ENCODE measurements around the gene UFL1. TPM values are rescaled to one million over a fixed set of nuclear protein-coding genes. Genes with fewer than 3 reads are reported as not detected.
"Not testable (repeated sequence)": the region's sequence is repeated elsewhere in the genome, so short reads cannot be mapped to it uniquely, and the experiment has no call there.

UFL1 gene
- total RNA-seq: 27.0 and 27.3 TPM in 2 replicates

DNA sequence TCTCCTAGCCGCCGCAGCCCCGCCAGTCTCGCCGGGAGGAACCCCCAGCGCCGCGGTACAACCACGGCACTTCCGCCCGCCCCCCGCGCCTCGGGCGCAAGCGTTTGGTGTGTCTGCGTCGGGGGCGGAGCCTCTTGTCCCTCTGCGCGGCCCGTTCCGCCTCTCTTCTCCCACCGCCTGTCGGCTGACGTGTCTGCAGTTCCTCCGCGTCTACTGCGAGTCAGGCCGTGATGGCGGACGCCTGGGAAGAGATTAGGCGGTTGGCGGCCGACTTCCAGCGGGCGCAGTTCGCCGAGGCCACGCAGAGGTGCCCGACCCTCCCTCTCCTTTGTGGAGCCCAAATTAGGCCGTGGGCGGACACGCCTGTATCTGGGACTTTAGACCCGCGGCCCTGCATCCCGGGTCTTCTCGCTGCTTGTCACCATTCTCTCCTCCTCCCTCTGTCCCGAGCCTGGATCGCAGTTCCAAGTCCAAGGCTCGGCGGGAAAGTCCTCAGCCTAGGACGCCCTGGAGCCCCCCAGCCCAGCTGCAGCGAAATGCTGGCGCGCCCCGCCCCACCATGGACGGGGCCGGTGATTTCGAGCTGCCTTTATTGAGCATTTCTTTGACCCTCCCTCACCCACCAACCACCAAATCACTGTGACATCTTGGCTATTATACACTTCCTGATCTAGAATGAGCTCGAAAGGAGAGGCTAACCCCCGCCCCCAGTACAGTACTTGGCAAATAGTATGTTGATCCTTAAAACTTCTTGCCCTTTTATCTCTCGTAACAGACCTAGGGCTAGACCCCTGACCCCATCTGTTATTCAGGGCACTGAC is at the start of gene UFL1:
Gene UFL1 (plus strand): TSS at position 163 of the 821 bp plus-strand sequence. CDS start 68 bp downstream, at position 231.
- Mint-ChIP-seq H3K9me3 (no peaks in the 10 kb centered on the region), H3K27me3 (ENCODE audit: low read depth) (no peaks in the 10 kb centered on the region), H3K36me3 (ENCODE audit: low read depth) (peaks cover 19% of the 10 kb centered on the region), H3K27ac (peak within 1 kb of the TSS; percentile 99), H3K4me1 (ENCODE audit: low read depth) (peaks cover 12% of the 10 kb centered on the region), H3K4me3 (ENCODE audit: low read depth) (peak within 1 kb of the TSS; percentile 99)
- intact Hi-C loops (cut with micrococcal nuclease): loop anchor here (1.0 to 10.0 kb wide), 8 partner anchors 17 to 945 kb away; partner anchors contain the start of genes GPR63, KLHL32, MANEA and MMS22L
- peak; percentile 90 for DNase-seq (ENCODE audit: low spot score)

DNA sequence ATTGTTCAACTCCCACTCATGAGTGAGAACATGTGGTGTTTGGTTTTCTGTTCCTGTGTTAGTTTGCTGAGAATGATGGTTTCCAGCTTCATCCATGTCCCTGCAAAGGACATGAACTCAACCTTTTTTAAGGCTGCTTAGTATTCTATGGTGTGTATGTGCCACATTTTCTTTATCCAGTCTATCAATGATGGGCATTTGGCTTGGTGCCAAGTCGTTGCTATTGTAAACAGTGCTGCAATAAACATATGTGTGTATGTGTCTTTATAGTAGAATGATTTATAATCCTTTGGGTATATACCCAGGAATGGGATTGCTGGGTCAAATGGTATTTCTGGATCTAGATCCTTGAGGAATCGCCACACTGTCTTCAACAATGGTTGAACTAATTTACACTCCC is 49.3 kb upstream of the UFL1 start:
- H3K4me3 Mint-ChIP-seq (ENCODE audit: low read depth); H3K36me3 Mint-ChIP-seq (ENCODE audit: low read depth); H3K9me3 Mint-ChIP-seq; DNase-seq (ENCODE audit: low spot score); intact Hi-C loops (cut with micrococcal nuclease); H3K27ac Mint-ChIP-seq: not testable (repeated sequence)
- peaks cover 13% of the 10 kb centered on the region for H3K4me1 Mint-ChIP-seq (ENCODE audit: low read depth)
- peaks cover 28% of the 10 kb centered on the region for H3K27me3 Mint-ChIP-seq (ENCODE audit: low read depth)

DNA sequence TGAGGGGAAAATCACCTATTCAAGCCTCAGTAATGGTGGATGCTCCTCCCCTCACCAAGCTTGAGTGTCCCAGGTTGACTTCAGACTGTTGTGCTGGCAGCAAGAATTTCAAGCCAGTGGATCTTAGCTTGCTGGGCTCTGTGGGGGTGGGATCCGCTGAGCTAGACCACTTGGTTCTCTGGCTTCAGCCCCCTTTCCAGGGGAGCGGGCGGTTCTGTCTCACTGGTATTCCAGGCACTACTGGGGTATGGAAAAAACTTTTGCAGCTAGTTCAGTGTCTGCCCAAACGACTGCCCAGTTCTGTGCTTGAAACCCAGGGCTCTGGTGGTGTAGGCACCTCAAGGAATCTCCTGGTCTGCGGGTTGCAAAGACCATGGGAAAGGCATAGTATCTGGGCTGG is 42.9 kb upstream of the UFL1 start:
- Mint-ChIP-seq H3K9me3 (no peaks in the 10 kb centered on the region), H3K27ac (no peak overlapping the region), H3K4me3 (ENCODE audit: low read depth) (no peak overlapping the region), H3K4me1 (ENCODE audit: low read depth) (no peaks in the 10 kb centered on the region), H3K27me3 (ENCODE audit: low read depth) (peaks cover 14% of the 10 kb centered on the region), H3K36me3 (ENCODE audit: low read depth) (no peaks in the 10 kb centered on the region)
- intact Hi-C loops (cut with micrococcal nuclease): no loop called here
- no peak for DNase-seq (ENCODE audit: low spot score)

DNA sequence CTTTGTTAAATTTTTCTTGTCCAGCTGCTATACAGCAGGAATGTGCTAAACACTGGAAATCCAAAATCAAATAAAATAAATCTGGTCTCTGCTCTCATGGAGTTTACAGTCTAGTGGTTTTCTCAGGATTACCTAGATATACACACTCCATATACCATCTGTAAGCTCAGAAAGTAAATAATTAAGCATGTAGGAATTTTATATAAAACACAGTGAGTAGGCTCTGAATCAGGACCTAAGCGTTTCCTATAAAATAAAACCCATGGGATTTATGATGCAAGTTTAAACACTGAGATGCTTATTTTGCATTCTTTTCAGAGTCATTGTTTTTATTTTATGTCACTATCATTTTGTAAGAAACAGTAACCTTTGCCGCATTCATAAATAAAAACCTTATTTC is 29.7 kb upstream of the UFL1 start:
- no peak overlapping the region for H3K4me3 Mint-ChIP-seq (ENCODE audit: low read depth)
- H3K27me3 Mint-ChIP-seq (ENCODE audit: low read depth): no peaks in the 10 kb centered on the region
- DNase-seq (ENCODE audit: low spot score): no peak
- intact Hi-C loops (cut with micrococcal nuclease): no loop called here
- no peaks in the 10 kb centered on the region for H3K4me1 Mint-ChIP-seq (ENCODE audit: low read depth)
- no peaks in the 10 kb centered on the region for H3K36me3 Mint-ChIP-seq (ENCODE audit: low read depth)
- no peak overlapping the region for H3K27ac Mint-ChIP-seq
- peaks cover 29% of the 10 kb centered on the region for H3K9me3 Mint-ChIP-seq

DNA sequence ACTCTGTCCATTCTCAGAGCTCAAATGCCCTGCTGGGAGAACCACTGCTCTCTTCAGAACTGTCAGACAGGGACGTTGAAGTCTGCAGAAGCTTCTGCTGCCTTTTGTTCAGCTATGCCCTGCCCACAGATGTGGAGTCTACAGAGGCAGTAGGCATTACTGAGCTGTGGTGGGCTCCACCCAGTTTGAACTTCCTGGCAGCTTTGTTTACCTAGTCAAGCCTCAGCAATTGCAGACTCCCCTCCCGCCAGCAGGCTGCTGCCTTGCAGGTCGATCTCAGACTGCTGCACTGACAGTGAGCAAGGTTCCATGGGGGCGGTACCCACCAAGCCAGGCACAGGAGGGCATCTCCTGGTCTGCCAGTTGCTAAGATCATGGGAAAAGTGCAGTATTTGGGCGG is 21.8 kb upstream of the UFL1 start:
- Mint-ChIP-seq H3K9me3 (peaks cover 19% of the 10 kb centered on the region), H3K27me3 (ENCODE audit: low read depth) (no peaks in the 10 kb centered on the region), H3K4me1 (ENCODE audit: low read depth) (peaks cover 3% of the 10 kb centered on the region), H3K36me3 (ENCODE audit: low read depth) (peaks cover 3% of the 10 kb centered on the region), H3K4me3 (ENCODE audit: low read depth) (no peak overlapping the region), H3K27ac (no peak overlapping the region)
- intact Hi-C loops (cut with micrococcal nuclease): no loop called here
- DNase-seq (ENCODE audit: low spot score): peak; percentile 34

DNA sequence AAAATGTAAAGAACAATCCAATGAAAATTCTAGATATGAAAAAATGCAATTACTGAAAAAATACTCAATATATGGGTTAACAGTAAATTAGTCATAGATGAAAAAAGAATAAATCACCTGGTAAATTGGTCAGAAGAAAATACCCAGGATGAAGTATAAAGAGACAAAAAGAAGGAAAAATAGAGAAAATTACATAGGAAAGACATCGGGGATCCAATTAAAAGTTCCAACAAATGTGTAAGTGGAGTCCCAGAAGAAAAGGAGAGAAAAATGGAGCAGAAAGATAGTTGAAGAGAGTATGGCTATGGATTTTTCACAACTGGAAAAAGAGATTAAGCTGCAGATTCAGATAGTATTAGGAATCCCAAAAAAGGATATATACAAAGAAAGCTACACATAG is 18.7 kb upstream of the UFL1 start:
- Mint-ChIP-seq H3K4me3 (ENCODE audit: low read depth) (no peak overlapping the region), H3K27me3 (ENCODE audit: low read depth) (no peaks in the 10 kb centered on the region), H3K9me3 (peaks cover 11% of the 10 kb centered on the region), H3K4me1 (ENCODE audit: low read depth) (peaks cover 3% of the 10 kb centered on the region), H3K27ac (no peak overlapping the region), H3K36me3 (ENCODE audit: low read depth) (peaks cover 3% of the 10 kb centered on the region)
- intact Hi-C loops (cut with micrococcal nuclease): no loop called here
- DNase-seq (ENCODE audit: low spot score): no peak

DNA sequence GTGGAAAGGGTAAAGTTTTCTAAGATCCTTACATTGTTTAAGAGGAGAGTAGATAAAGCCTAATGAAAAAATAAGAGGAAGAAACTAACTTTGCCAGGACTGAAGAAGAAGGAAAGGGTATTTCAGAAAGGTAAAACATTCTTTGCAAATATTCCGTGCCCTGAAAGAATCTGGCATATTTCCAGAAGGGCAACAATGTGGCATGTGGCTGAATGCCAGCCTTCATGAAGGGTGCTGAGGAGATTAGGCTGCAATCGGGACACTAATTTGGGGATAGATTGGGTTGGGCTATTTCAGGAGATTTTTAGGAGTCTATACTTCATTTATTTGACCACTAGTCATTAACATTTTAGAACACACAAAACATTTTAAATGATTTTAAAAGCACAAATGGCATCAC is 16.2 kb upstream of the UFL1 start:
- intact Hi-C loops (cut with micrococcal nuclease): no loop called here
- Mint-ChIP-seq H3K27ac (no peak overlapping the region), H3K4me3 (ENCODE audit: low read depth) (no peak overlapping the region), H3K36me3 (ENCODE audit: low read depth) (peaks cover 7% of the 10 kb centered on the region), H3K4me1 (ENCODE audit: low read depth) (peaks cover 2% of the 10 kb centered on the region), H3K27me3 (ENCODE audit: low read depth) (no peaks in the 10 kb centered on the region), H3K9me3 (peaks cover 10% of the 10 kb centered on the region)
- DNase-seq (ENCODE audit: low spot score): no peak

DNA sequence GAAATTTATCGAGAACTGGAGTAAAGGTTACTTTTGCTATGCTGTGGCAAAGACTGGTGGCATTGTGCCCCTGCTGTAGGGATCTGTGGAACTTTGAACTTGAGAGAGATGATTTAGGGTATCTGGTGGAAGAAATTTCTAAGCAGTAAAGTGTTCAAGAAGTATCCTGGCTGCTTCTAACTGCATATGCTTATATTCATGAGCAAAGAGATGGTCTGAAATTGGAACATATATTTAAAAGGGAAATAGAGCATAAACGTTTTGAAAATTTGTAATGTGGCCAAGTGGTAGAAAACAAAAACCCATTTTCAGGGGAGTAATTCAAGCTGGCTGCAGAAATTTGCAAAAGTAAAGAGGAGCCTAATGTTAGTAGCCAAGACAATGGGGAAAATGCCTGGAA is 12.3 kb upstream of the UFL1 start:
- peaks cover 16% of the 10 kb centered on the region for H3K36me3 Mint-ChIP-seq (ENCODE audit: low read depth)
- no peak overlapping the region for H3K27ac Mint-ChIP-seq
- H3K4me3 Mint-ChIP-seq (ENCODE audit: low read depth): no peak overlapping the region
- H3K4me1 Mint-ChIP-seq (ENCODE audit: low read depth): peaks cover 1% of the 10 kb centered on the region
- H3K9me3 Mint-ChIP-seq: peaks cover 13% of the 10 kb centered on the region
- no peaks in the 10 kb centered on the region for H3K27me3 Mint-ChIP-seq (ENCODE audit: low read depth)
- no peak for DNase-seq (ENCODE audit: low spot score)
- intact Hi-C loops (cut with micrococcal nuclease): no loop called here

DNA sequence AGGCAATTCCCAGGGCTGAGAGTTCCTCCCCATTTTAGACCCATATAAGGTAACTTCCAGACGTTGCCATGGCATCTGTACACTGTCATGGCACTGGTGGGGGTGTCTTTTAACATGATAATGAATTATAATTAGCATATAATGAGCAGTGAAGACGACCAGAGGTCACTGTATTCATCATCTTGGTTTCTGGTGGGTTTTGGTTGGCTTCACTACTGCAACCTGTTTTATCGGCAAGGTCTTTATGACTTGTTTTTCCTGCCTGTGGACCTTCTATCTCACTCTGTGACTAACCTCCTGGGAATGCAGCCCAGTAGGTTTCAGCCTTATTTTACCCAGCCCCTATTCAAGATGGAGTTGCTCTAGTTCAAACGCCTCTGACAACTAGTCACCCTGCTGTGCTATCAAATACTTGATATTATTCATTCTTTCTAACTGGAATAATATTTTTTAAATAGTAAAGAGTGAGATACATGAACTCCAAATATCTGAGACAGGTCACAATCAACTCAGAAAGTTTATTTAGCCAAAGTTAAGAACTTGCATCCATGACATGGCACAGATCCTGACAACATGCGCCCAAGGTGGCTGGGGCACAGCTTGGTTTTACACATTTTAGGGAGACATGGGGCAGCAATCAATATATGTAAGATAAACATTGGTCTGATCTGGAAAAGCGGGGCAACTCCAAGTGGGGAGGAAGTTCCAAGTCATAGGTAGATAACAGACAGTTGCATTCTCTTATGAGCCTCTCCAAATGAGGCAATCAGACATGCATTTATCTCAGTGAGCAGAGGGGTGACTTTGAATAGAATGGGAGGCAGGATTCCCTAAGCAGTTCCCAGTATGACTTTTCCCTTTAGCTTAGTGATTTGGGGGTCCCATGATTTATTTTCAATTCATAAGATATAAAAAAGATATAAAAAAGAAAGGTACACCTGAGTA is 1.2 kb upstream of the UFL1 start:
- H3K4me3 Mint-ChIP-seq (ENCODE audit: low read depth): peak overlapping the region; percentile 99
- peak overlapping the region; percentile 0 for H3K27ac Mint-ChIP-seq
- no peak for DNase-seq (ENCODE audit: low spot score)
- H3K36me3 Mint-ChIP-seq (ENCODE audit: low read depth): peaks cover 7% of the 10 kb centered on the region
- H3K27me3 Mint-ChIP-seq (ENCODE audit: low read depth): no peaks in the 10 kb centered on the region
- intact Hi-C loops (cut with micrococcal nuclease): loop anchor here (2.0 to 10.0 kb wide), 4 partner anchors 377 to 944 kb away; partner anchors contain the start of genes KLHL32, MANEA and NDUFAF4
- peaks cover 12% of the 10 kb centered on the region for H3K4me1 Mint-ChIP-seq (ENCODE audit: low read depth)
- H3K9me3 Mint-ChIP-seq: no peaks in the 10 kb centered on the region

DNA sequence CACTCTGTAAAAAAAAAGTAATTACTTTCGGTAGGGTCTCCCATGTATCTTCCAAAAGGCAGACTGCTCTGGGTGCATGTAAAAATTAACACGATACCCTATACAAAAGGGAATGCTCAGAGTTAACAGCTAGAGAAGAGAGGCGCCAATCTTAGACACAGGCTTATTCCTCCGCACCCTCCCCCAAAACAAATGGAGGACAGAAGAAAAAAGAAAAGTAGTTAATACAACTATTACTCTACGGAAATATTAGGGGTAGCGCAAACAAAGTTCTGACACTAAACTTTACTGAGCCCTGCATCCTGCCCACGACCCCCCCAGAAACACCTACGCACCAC is 331 bp upstream of the UFL1 start:
- peak overlapping the region; percentile 99 for H3K4me3 Mint-ChIP-seq (ENCODE audit: low read depth)
- no peaks in the 10 kb centered on the region for H3K9me3 Mint-ChIP-seq
- no peak for DNase-seq (ENCODE audit: low spot score)
- H3K4me1 Mint-ChIP-seq (ENCODE audit: low read depth): peaks cover 12% of the 10 kb centered on the region
- no peaks in the 10 kb centered on the region for H3K27me3 Mint-ChIP-seq (ENCODE audit: low read depth)
- peak overlapping the region; percentile 99 for H3K27ac Mint-ChIP-seq
- H3K36me3 Mint-ChIP-seq (ENCODE audit: low read depth): peaks cover 13% of the 10 kb centered on the region
- intact Hi-C loops (cut with micrococcal nuclease): loop anchor here (2.0 to 10.0 kb wide), 4 partner anchors 376 to 944 kb away; partner anchors contain the start of genes KLHL32, MANEA and NDUFAF4

DNA sequence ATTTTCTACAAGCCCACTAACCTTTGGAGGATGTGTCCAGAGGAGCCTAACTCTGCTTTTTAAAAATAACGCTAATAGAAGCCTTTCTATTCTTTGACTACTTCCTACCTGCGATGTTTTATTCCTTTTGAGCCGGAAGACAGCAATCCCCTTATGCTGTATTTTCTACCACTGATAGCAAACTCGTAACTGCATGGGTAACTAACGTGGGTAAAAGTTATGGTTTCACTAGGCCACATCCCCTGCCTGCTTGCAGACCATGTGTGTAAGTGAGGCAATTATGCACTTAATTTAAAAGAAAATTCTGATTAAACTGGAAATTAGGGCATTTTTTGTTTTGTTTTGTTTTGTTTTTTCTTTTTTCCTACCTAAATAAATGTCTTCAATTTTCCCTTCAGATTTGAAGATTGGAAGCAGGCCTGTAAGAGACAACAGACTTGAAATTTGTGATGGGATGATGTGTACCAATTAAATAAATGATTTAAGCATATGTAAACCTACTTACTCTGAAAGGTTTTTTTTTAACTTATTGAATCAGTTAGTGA is 931 bp downstream of the UFL1 start:
- peak overlapping the region; percentile 99 for H3K27ac Mint-ChIP-seq
- peaks cover 24% of the 10 kb centered on the region for H3K36me3 Mint-ChIP-seq (ENCODE audit: low read depth)
- H3K27me3 Mint-ChIP-seq (ENCODE audit: low read depth): no peaks in the 10 kb centered on the region
- H3K9me3 Mint-ChIP-seq: no peaks in the 10 kb centered on the region
- peak overlapping the region; percentile 99 for H3K4me3 Mint-ChIP-seq (ENCODE audit: low read depth)
- intact Hi-C loops (cut with micrococcal nuclease): loop anchor here (1.0 to 10.0 kb wide), 7 partner anchors 16 to 760 kb away; partner anchors contain the start of genes GPR63, KLHL32, MMS22L and NDUFAF4
- no peak for DNase-seq (ENCODE audit: low spot score)
- peaks cover 15% of the 10 kb centered on the region for H3K4me1 Mint-ChIP-seq (ENCODE audit: low read depth)

DNA sequence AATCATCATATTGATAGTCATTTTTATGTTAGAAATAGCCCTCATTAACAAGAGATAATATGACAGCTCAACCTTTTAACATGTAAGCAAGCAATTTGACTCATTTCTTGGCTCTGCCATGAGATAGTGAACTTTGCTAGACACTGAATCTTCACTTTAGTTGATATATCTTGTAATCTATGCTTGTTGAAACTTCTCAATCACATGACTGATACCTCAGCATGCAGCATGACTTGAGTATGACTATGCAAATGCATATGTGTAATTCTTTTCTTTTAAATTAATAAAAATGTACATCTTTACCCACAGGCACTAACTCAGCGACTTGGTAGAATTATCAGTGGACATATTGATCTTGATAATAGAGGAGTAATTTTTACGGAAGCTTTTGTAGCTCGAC is 6.6 kb downstream of the UFL1 start:
- intact Hi-C loops (cut with micrococcal nuclease): loop anchor here (10.0 kb wide), 1 partner anchor 397 kb away; the partner anchor contains the start of gene KLHL32
- Mint-ChIP-seq H3K27ac (no peak overlapping the region), H3K9me3 (no peaks in the 10 kb centered on the region), H3K27me3 (ENCODE audit: low read depth) (no peaks in the 10 kb centered on the region), H3K4me1 (ENCODE audit: low read depth) (peaks cover 24% of the 10 kb centered on the region), H3K4me3 (ENCODE audit: low read depth) (no peak overlapping the region), H3K36me3 (ENCODE audit: low read depth) (peaks cover 69% of the 10 kb centered on the region)
- no peak for DNase-seq (ENCODE audit: low spot score)

All from activated T-helper 2 cell treated with anti-CD3 and anti-CD28 coated beads, Interferon-gamma antibody, Interleukin-2, Interleukin-4, amounts not matched to agents 10 μg/mL and 5 μg/mL and 100 μg/mL, durations not matched to agents 14 hours and 24 hours and 36 hours (primary cell).